Stomach (tissue), 9 donors: ENCODE data around the gene BNIP2. TPM values are rescaled to one million over a fixed set of nuclear protein-coding genes. Genes with fewer than 3 reads are reported as not detected.

Experiments
- DNase-seq, 2 donors: peaks; one replicate each; pipeline versions ENCODE4 v3.0.0 to v3.0.0-alpha.2; 2013 to 2019
- H3K27ac ChIP-seq, 5 donors: fragments of 200-600 bp in 4 of 5; sonication (generic) in 4 of 5; one replicate each; pipeline ENCODE4 v1.5.1; 2013 to 2019; ENCODE audit warnings: mild to moderate bottlenecking in 1 of 5, moderate library complexity in 1 of 5
- H3K27me3 ChIP-seq, 3 donors: fragments of 200-600 bp; sonication (generic); one replicate each; pipeline ENCODE4 v1.5.1; 2017 to 2019; ENCODE audit warnings: mixed run types in 1 of 3
- H3K36me3 ChIP-seq, 4 donors: fragments of 200-600 bp; sonication (generic); 1 replicate in 3 of 4; 2 replicates in 1 of 4; pipeline ENCODE4 v1.5.1; 2016 to 2019
- H3K4me1 ChIP-seq, 4 donors: fragments of 200-600 bp; sonication (generic); one replicate each; pipeline ENCODE4 v1.5.1; 2016 to 2019
- H3K4me3 ChIP-seq, 4 donors: fragments of 200-600 bp; sonication (generic) in 3 of 4; one replicate each; pipeline ENCODE4 v1.5.1; 2016 to 2019; ENCODE audit warnings: mild to moderate bottlenecking in 1 of 4
- H3K9me3 ChIP-seq, 4 donors: fragments of 200-600 bp; sonication (generic); one replicate each; pipeline ENCODE4 v1.5.1; 2016 to 2019
- CTCF ChIP-seq, 7 experiments: fragments of 450-650 bp in 4 of 7; fragments of 200-600 bp in 3 of 7; sonication (generic) in 3 of 7; IDR thresholded peaks; one replicate each; pipeline ENCODE4 v1.5.1; 2016 to 2019; ENCODE audit warnings: antibody characterized with exemption in 7 of 7, control low read depth in 2 of 7, mild to moderate bottlenecking in 1 of 7
- EP300 ChIP-seq: sonication (generic); formaldehyde crosslinking; IDR thresholded peaks from one replicate; pipeline ENCODE4 v1.6.1; 2017; ENCODE audit warnings: antibody characterized with exemption
- POLR2A ChIP-seq, 4 donors: fragments of 450-650 bp; IDR thresholded peaks; one replicate each; pipeline ENCODE4 v1.6.1; 2016; ENCODE audit warnings: antibody characterized with exemption in 4 of 4, control low read depth in 2 of 4, mild to moderate bottlenecking in 1 of 4, moderate library complexity in 1 of 4
- POLR2AphosphoS5 ChIP-seq, 3 donors: sonication (generic); formaldehyde crosslinking; IDR thresholded peaks; one replicate each; pipeline ENCODE4 v1.6.1; 2016; ENCODE audit warnings: antibody characterized with exemption in 3 of 3
- WGBS, 5 donors: extraction: QIAGEN DNeasy Blood & Tissue Kit in 3 of 5; methylation state at CpG; one replicate each; pipeline versions ENCODE4 v1.1.5 to v1.1.7; 2013 to 2018; 5-methylcytosine and 5-hydroxymethylcytosine counted together
- intact Hi-C: fragments of 100-400 bp; cut with DNase I; formaldehyde crosslinking; loops from one replicate; pipeline ENCODE4 v1.15.1; 2023; ENCODE audit warnings: low total_unique reads
- polyA plus RNA-seq, 3 donors: library from polyadenylated mRNA; stranded (reverse); fragments of 200-250 nt; gene quantifications; one replicate each; pipeline ENCODE4 v1.2.3, GENCODE V29; 2013
- total RNA-seq, 5 donors: library from RNA; depleted of rRNA; stranded (reverse); fragments of >200 nt; gene quantifications; one replicate each; pipeline versions ENCODE4 v1.1.0 to v1.2.3, GENCODE V29; 2014 to 2016
- donor health status: healthy with polysubstance abuse.
- donor health status: Bipolar disorder and iron deficiency.
- donor health status: healthy.

Gene BNIP2
- total and polyA plus RNA-seq, 8 donors = 15.2 to 194 (median 53.6) TPM

- peaks cover 9 to 22% (median 18%) of the 10 kb centered on the region in 4 donors for H3K36me3 ChIP-seq
- no peaks in the 10 kb centered on the region for H3K9me3 ChIP-seq
- H3K4me3 ChIP-seq = no peak overlapping the region
- 0 to 7% (median 4%) methylated on average over 1 of the region's 1 CpG for WGBS, 5 donors
- no peaks in the 10 kb centered on the region for H3K27me3 ChIP-seq
- H3K4me1 ChIP-seq = peaks cover 29 to 63% (median 47%) of the 10 kb centered on the region in 4 donors
- no peak for TF ChIP-seq POLR2A (IDR thresholded peaks at IDR 0.05)
- no peak for TF ChIP-seq CTCF (IDR thresholded peaks at IDR 0.05)
- no peak for TF ChIP-seq EP300
- TF ChIP-seq POLR2AphosphoS5 (IDR thresholded peaks at IDR 0.05) = no peak
- peak overlapping the region in 4 of 5 donors; percentile 3 to 99 (median 72) for H3K27ac ChIP-seq
- DNase-seq = no peak
- intact Hi-C loops = no loop called here
Measured at GRCh38 chr15:59685737-59686297, 3.3 kb downstream of the BNIP2 start.

- H3K36me3 ChIP-seq = peaks cover 44 to 70% (median 66%) of the 10 kb centered on the region in 4 donors
- H3K27ac ChIP-seq = no peak overlapping the region
- no peaks in the 10 kb centered on the region for H3K9me3 ChIP-seq
- intact Hi-C loops = no loop called here
- no peak overlapping the region for H3K4me3 ChIP-seq
- no peaks in the 10 kb centered on the region for H3K27me3 ChIP-seq
- TF ChIP-seq POLR2AphosphoS5 (IDR thresholded peaks at IDR 0.05) = no peak
- no peak for TF ChIP-seq POLR2A (IDR thresholded peaks at IDR 0.05)
- TF ChIP-seq CTCF (IDR thresholded peaks at IDR 0.05) = no peak
- TF ChIP-seq EP300 = no peak
- no peak for DNase-seq
- peaks cover 8 to 29% (median 19%) of the 10 kb centered on the region in 4 donors for H3K4me1 ChIP-seq
- 64 to 85% (median 72%) methylated on average over 4 of the region's 5 CpGs for WGBS, 5 donors
Measured at GRCh38 chr15:59680870-59681269, 8.2 kb downstream of the BNIP2 start.

GRCh38 chr15:59680346-59680745, 8.8 kb downstream of the BNIP2 start:
- TF ChIP-seq EP300 (no peak), CTCF (IDR thresholded peaks at IDR 0.05) (no peak), POLR2A (IDR thresholded peaks at IDR 0.05) (no peak), POLR2AphosphoS5 (IDR thresholded peaks at IDR 0.05) (no peak)
- peaks cover 4 to 24% (median 15%) of the 10 kb centered on the region in 4 donors for H3K4me1 ChIP-seq
- no peaks in the 10 kb centered on the region for H3K9me3 ChIP-seq
- H3K27me3 ChIP-seq = no peaks in the 10 kb centered on the region
- peaks cover 49 to 75% (median 71%) of the 10 kb centered on the region in 4 donors for H3K36me3 ChIP-seq
- intact Hi-C loops = no loop called here
- WGBS, 5 donors = 92 to 97% (median 96%) methylated on average over 6 of the region's 6 CpGs
- no peak overlapping the region for H3K4me3 ChIP-seq
- DNase-seq = no peak
- no peak overlapping the region for H3K27ac ChIP-seq

- Histone ChIP-seq H3K27me3 (no peaks in the 10 kb centered on the region), H3K4me1 (peaks cover 0 to 7% (median under 1%) of the 10 kb centered on the region in 4 donors)
- WGBS, 5 donors = 45 to 81% (median 71%) methylated on average over 1 of the region's 1 CpG
Measured at GRCh38 chr15:59678620-59679019, 10.5 kb downstream of the BNIP2 start.

More at GRCh38 chr15:59678620-59679019, 10.5 kb downstream of the BNIP2 start:
- Histone ChIP-seq H3K27ac (no peak overlapping the region), H3K36me3 (peaks cover 61 to 92% (median 88%) of the 10 kb centered on the region in 4 donors), H3K4me3 (no peak overlapping the region), H3K9me3 (no peaks in the 10 kb centered on the region)
- TF ChIP-seq EP300 = no peak
- no peak for TF ChIP-seq POLR2AphosphoS5 (IDR thresholded peaks at IDR 0.05)
- no peak for TF ChIP-seq CTCF (IDR thresholded peaks at IDR 0.05)
- no peak for TF ChIP-seq POLR2A (IDR thresholded peaks at IDR 0.05)
- no peak for DNase-seq
- intact Hi-C loops = no loop called here
